ENCODE data around the gene SHISA9. TPM values are rescaled to one million over a fixed set of nuclear protein-coding genes. Genes with fewer than 3 reads are reported as not detected.

The SHISA9 gene
- total and polyA plus RNA-seq, 2 of the 4 experiments (the other 2 are of a cell fraction) = under 0.01 TPM; not detected in 1

DNA sequence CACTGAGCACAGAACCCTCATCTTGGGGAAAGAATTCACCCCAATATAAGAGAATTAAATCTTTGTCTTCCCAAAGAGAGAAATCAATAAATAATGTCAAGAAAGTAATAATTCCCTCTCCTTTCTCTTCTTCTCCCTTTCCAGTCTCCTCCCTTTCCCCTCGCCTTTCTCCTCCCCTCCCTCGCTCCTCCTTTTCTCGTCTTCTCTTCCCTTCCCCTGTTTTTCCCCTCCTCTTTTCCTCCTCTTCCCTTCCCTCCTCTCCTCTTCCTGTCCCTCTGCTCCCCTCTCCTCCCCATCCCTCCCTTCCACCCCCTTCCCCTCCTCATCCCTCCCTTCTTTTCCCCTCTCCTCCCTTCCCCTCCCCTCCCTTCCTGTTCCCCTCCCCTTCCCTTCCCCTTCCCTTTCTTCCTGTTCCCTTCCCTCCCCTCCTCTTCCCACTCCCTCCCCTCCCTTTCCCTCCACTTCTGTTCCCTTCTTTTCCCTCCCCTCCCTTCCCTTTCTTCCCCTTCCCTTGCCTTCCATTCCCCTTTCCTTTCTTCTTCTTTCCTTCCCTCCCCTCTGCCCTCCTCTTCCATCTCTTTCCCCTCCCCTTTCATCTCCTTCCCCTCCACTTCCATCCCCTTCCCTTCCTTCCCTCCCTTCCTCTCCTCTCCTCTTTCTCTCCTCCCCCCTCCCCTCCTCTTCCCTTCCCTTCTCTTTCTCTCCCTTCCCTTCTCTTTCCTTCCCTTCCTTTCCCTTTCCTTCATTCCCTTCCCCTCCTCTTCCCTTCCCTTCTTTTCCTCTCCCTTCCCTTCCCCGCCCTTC, 363.6 kb downstream of the SHISA9 start (continued):
- no peak for TF ChIP-seq USF2 (IDR thresholded peaks at IDR 0.05; ENCODE audit: low read depth, low read length)
- no peak for TF ChIP-seq NFE2L2 (IDR thresholded peaks at IDR 0.05; ENCODE audit: low read depth, low read length)
- TF ChIP-seq POLR2A (IDR thresholded peaks at IDR 0.05; ENCODE audit: low read depth, low read length) = no peak
- no peak for TF ChIP-seq RCOR1 (IDR thresholded peaks at IDR 0.05; ENCODE audit: insufficient replicate concordance, low read length)
- TF ChIP-seq CEBPB (IDR thresholded peaks at IDR 0.05; ENCODE audit: low read depth, low read length) = no peak
- TF ChIP-seq MXI1 (IDR thresholded peaks at IDR 0.05; ENCODE audit: borderline replicate concordance, low read depth, low read length) = no peak
